GM19328 (cell line): ENCODE results near the gene HEATR9.

ENCODE experiments used
- ATAC-seq: cut with Tn5 transposase; IDR thresholded peaks from one replicate; pipeline ENCODE4 v1.9.1; 2021; ENCODE audit warnings: mild to moderate bottlenecking, moderate library complexity; ENCODE audit not compliant: unreplicated experiment

Gene HEATR9

GRCh38 chr17:35867574-35867973 is 1.1 kb downstream of the HEATR9 start:
- ATAC-seq, result no peak

DNA sequence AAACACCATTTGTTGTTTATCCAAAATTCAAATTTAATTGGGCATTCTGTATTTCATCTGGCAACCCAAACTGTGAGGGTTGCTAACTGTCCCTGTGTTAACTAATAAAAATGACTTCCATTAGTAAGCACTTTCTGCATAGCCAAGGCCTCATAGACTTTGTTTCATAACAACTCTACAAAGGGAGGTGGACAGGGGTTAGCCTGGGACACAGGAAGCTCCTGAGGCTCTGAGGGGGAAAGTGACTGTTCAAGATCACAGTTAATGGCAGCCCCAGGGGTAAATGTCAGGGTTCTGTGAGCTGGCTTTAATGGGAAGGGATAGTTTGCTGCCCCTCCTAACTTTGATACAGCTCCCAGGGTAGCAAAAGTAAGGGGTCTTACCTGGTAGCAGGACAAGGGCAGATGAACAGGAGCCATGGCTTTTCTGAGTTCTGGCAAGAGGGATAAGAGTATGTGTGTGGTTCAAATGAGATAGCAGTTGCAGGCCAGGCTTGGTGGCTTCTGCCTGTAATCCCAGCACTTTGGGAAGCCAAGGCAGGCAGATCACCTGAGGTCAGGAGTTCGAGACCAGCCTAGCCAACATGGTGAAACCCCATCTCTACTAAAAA is 2.2 kb downstream of the HEATR9 start:
- no peak for ATAC-seq

- ATAC-seq, result no peak
These were observed 3.0 kb downstream of the HEATR9 start for GRCh38 chr17:35865412-35866340.

DNA sequence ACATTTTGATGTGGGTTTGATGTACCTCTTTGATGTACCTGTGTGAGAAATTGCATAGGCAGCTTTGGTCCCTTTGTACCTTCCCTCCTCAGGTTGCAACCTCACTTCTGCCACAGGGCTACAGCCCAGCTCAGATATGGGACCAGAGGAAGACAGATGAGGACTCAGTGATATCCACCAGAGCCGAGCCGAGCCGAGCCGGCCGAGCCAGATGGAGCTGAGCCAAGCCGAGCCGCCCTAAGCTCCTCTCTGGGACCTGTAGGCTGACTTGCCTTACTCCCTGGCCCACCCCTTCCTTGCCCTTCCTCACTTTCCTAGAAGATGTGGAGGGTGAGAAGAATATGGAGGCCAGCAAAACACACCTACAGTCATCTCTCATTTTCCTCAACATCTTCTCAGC is 3.8 kb downstream of the HEATR9 start:
- no peak for ATAC-seq

DNA sequence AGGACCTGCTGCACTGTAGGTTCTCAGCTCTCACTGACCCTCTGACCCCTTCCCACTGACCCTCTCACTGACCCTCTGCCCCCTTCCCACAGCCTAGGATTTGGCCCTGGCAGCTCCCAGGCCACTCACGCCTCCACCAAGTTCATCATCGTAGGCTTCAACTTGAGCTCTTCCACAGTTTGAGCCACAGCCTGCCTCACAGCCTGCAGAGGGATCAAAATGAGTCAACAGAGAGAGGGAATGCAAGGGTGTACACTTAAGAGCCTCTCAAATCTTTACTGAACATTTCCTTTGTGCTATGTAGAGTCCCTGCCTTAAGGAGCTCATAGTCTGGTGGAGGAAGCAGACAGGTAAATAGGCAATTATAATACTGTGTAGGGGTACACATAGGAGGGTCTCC is 12.1 kb downstream of the HEATR9 start:
- no peak for ATAC-seq

- ATAC-seq, result no peak
These were observed 12.7 kb downstream of the HEATR9 start for GRCh38 chr17:35855965-35856364.

DNA sequence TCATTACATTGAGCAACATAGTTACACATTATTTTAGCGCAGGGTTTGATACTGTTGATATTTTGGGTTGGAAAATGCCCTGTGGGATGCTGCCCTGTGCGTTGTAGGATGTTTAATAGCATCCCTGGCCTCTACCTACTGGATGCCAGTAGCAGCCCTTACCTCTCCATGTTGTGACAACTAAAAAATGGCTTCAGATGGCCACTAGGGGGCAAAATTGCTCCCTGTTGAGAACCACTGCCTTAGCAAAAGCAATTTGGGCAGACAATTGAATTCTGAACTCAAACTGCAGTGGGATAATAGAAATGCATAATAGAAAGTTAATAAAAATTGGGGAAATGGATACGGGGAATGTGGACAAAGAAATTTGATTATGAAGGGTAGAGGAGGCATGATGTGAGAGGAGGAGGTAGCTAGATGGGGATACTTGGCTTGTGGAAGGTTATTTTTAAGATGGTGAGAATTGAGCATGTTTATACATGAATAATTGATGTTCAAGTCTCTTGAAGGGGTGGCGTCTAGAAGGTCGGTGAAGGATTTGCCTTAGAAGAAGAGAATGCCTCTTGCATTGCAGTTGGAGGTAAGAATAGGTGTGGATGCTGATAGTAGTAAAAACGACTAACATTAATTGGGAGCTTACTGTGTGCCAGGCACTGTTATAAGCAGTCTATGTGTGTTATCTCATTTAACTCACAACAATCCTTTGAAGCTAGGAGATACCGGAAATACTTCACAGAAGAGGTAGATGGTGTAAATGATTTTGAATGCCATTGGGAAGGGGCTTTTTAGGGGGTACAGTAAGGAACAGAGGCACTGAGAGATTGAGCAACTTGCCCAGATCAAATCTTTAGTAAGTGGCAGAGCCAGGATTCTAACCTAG is 19.0 kb downstream of the HEATR9 start:
- ATAC-seq, result no peak

- no peak for ATAC-seq
These were observed 20.9 kb downstream of the HEATR9 start for GRCh38 chr17:35847633-35848373.

DNA sequence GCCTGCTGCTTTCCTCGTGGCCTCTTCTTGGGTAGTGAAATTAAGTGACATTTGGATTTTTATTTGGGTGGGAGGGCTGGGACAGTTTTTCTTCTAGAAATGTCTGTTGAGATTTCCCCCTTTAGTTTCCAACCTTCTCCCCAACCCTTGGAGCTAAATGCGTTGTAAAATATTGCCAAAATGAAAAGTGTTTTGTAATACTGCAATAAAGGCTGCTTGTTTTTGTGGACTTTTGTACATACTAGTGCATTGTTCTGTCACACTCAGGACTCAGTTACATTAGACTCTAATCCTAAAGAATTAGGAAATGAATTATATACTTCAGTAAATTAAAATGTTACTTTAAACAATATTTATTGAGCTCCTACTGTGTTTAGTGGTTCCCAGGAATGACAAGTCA is 21.7 kb downstream of the HEATR9 start:
- no peak for ATAC-seq

- ATAC-seq, result no peak
These were observed 22.5 kb downstream of the HEATR9 start for GRCh38 chr17:35846055-35846809.

DNA sequence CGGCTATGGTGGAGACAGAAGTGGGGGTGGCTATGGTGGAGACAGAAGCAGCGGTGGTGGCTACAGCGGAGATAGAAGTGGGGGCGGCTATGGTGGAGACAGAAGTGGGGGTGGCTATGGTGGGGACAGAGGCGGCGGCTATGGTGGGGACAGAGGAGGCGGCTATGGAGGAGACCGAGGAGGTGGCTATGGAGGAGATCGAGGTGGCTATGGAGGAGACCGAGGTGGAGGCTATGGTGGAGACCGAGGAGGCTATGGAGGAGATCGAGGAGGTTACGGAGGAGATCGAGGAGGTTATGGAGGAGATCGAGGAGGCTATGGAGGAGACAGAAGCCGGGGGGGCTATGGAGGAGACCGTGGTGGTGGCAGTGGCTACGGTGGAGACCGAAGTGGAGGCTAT is 24.1 kb downstream of the HEATR9 start:
- ATAC-seq, result no peak

- no peak for ATAC-seq
These were observed 25.0 kb downstream of the HEATR9 start for GRCh38 chr17:35843698-35844097.

GRCh38 chr17:35842239-35842638 is 26.5 kb downstream of the HEATR9 start:
- ATAC-seq, result no peak

DNA sequence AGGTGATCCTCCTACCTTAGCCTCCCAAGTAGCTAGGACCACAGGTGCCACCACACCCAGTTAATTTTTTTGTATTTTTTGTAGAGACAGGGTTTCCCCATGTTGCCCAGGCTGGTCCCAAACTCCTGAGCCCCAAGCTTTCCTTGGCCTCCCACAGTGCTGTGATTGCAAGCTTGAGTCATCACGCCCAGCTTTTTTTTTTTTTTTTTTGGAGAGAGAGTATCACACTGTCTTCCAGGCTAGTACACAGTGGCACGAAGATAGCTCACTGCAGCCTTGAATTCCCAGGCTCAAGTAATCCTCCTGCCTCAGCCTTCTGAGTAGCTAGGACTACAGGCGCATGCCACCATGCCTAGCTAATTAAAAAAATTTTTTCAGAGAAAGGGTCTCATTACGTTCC is 27.2 kb downstream of the HEATR9 start:
- no peak for ATAC-seq

- no peak for ATAC-seq
These were observed 27.6 kb downstream of the HEATR9 start for GRCh38 chr17:35841101-35841500.

DNA sequence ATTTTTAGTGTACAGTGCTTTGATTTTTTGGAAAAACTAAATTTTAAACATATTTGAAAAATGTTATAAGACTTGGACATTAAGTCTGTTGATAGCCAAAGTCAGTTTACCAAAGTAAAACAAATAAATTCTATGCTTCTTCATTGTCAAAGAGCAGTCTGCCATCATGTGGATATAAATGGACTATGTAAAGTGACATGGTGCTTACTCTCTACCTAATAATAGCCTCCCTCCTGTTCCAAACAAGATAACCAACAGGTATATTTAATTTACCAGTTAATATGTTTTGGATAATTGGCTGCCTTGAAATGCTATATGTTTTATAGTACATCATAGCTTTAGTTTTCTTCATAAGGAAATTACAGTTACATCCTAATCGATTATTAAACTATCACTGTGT is 43.5 kb downstream of the HEATR9 start:
- no peak for ATAC-seq

- ATAC-seq, result no peak
These were observed 47.4 kb downstream of the HEATR9 start for GRCh38 chr17:35821308-35821707.

DNA sequence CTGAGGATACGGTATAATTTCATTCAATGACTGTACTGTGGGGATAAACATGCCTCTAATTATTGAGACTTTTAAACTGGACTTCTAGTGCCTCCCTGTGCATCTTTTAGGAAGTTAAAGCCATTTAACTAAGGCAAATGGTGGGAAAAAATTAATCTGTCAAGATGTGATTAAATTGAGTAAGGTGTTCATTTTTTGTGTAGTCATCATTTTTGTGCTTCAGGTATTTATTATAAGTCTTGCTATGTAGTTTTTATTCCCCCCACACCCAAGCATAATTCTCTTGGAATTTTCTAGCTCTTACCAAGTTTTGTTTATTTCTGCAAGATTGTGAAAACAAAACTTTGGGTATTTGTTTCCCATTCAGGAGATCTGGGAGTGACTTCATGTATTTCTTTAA is 49.2 kb downstream of the HEATR9 start:
- no peak for ATAC-seq

DNA sequence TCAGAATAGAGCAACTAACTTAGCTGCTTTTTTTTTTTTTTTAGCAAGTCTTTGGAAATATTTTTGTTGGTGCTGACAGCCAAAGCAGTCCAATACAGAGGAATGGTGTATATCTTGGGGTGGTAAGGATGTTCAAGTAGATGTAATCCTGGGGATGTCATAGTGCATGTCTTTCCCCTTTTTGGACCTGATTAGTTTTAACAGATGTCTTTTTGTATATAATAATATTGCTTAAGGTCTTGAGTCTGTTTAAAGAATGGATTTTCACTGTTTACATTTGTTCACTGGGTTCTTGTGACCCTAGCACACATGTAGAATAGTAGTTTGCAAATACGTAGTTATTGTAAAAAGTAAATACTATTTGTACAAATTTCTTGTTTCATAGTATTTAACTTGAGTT is 51.5 kb downstream of the HEATR9 start:
- no peak for ATAC-seq

GRCh38 chr17:35816723-35817122 is 52.0 kb downstream of the HEATR9 start:
- ATAC-seq, result no peak
